ENCODE data around the gene SPATA7. TPM values are rescaled to one million over a fixed set of nuclear protein-coding genes. Genes with fewer than 3 reads are reported as not detected.

The SPATA7 gene
- polyA plus RNA-seq, 2 donors = 2.0 to 2.1 TPM

DNA sequence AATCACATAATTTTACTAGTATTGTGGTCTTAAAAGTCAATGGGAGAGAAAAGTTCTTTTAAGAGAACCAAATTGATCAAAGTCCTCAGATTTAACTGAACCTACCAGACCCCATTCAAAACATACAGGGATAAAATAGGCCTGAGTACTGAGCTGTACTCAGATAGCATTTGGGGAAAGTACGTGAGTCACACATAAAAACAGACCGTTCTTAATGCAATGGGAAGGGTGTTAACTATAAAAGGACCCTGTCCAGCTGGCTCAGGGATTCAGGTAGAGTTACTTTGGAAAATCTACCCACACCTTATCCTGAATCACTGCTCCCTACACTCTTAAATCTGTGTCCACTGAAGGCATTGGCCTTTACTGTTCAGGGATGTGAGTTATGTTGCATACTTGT, 91.4 kb downstream of the SPATA7 start:
- no peaks in the 10 kb centered on the region for H3K27me3 ChIP-seq (ENCODE audit: control insufficient read depth in 1 of 2, insufficient read depth in 2 of 2, low read length in 2 of 2)
- 81 to 88% methylated on average over 2 of the region's 2 CpGs for WGBS, 2 donors
- H3K4me3 ChIP-seq (ENCODE audit: low read depth in 1 of 2, low read length in 2 of 2) = no peak overlapping the region
- no peaks in the 10 kb centered on the region for H3K4me1 ChIP-seq (ENCODE audit: control insufficient read depth in 2 of 2, insufficient read depth in 2 of 2, low read length in 1 of 2)
- no peak overlapping the region for H3K27ac ChIP-seq (ENCODE audit: low read depth in 2 of 2, low read length in 1 of 2)
- peaks cover 5 to 20% of the 10 kb centered on the region in 2 donors for H3K36me3 ChIP-seq (ENCODE audit: control insufficient read depth in 2 of 2, insufficient read depth in 2 of 2, low read length in 1 of 2)
- H3K9me3 ChIP-seq (ENCODE audit: control insufficient read depth in 2 of 2, insufficient read depth in 1 of 2, low read depth in 1 of 2, low read length in 1 of 2) = peaks cover 0 to 8% of the 10 kb centered on the region in 2 donors

DNA sequence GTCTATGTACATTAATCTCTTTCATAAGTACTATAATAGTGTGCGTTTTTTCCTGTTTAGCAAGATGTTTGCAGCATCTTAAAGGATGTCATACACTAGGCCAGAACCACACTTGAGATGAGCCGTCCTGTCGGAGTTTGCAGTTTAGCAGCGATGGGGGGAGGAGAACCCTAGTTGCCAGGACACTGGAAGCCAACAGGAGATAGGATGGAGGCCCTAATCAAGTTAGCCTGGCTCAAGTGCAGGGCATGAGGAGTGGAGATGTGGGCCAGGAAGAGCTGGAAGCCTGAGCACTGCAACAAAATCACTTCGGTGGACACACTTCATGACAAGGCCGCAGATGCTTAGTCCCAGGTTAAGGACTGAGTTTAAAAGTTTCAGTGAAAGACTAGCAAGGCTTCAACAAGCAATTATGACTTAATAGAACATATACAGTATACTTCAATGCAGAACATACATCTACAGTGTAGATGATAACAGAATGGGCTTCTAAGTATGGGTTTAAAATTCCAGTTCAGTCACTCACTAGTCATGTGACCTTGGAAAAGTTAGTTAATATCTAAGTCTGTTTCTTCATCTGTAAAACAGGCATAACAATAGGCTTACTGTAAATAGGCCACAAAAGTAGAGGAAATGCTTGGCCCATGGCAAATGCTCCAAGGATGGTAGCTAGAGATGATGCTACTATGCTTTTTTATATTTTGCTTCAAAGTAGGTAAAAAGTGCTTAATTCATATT, 92.2 kb downstream of the SPATA7 start:
- 93 to 96% methylated on average over 6 of the region's 6 CpGs for WGBS, 2 donors

DNA sequence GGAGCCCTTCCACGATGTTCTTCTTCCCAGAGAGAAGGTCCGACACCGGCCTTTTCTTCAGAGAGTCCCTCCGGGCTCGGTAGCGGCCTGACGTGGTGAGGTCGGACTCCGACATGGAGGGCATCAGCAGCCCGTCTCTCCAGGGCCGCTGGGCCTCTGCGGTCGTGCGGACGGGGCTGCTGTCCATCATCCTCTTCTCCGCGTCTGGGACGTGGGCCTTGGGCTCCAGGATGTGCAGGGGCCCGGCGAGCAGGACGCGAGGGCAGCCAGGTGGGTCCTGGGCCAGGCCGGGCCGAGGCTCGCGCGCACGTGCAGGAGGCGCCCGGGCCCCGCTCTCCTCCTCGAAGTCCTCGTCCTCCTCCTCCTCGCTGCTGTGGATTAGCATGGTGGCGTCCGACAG, 93.5 kb downstream of the SPATA7 start:
- H3K36me3 ChIP-seq (ENCODE audit: control insufficient read depth in 2 of 2, insufficient read depth in 2 of 2, low read length in 1 of 2) = peaks cover 5 to 17% of the 10 kb centered on the region in 2 donors

More for the DNA sequence above, 92.2 kb downstream of the SPATA7 start:
- Histone ChIP-seq H3K4me1 (ENCODE audit: control insufficient read depth in 2 of 2, insufficient read depth in 2 of 2, low read length in 1 of 2) (no peaks in the 10 kb centered on the region), H3K4me3 (ENCODE audit: low read depth in 1 of 2, low read length in 2 of 2) (no peak overlapping the region), H3K9me3 (ENCODE audit: control insufficient read depth in 2 of 2, insufficient read depth in 1 of 2, low read depth in 1 of 2, low read length in 1 of 2) (peaks cover 0 to 8% of the 10 kb centered on the region in 2 donors), H3K36me3 (ENCODE audit: control insufficient read depth in 2 of 2, insufficient read depth in 2 of 2, low read length in 1 of 2) (peaks cover 5 to 17% of the 10 kb centered on the region in 2 donors), H3K27ac (ENCODE audit: low read depth in 2 of 2, low read length in 1 of 2) (no peak overlapping the region), H3K27me3 (ENCODE audit: control insufficient read depth in 1 of 2, insufficient read depth in 2 of 2, low read length in 2 of 2) (no peaks in the 10 kb centered on the region)

DNA sequence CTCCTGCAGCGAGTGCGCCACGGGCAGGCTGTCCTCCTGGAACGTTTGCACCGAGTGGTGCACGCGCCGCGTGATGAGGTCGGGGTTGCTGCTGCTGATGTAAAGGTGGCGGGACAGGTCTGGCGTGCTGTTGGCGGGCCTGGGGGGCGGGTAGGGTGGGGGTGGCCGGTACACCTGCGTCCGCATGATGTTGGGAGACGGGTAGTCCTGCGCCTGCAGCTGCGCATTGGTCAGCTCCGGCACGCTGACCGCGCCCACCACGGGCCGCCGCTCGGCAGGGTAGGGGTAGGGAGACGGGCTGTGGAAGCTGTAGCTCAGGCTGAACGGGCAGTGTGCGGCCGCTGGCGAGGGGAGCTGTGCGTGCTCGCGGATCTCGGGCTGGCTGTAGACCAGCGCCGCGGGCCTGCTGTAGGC, 94.1 kb downstream of the SPATA7 start:
- WGBS, 2 donors = 91 to 93% methylated on average over 37 to 40 of the region's 40 CpGs
- no peaks in the 10 kb centered on the region for H3K27me3 ChIP-seq (ENCODE audit: control insufficient read depth in 1 of 2, insufficient read depth in 2 of 2, low read length in 2 of 2)
- H3K4me1 ChIP-seq (ENCODE audit: control insufficient read depth in 2 of 2, insufficient read depth in 2 of 2, low read length in 1 of 2) = no peaks in the 10 kb centered on the region
- H3K36me3 ChIP-seq (ENCODE audit: control insufficient read depth in 2 of 2, insufficient read depth in 2 of 2, low read length in 1 of 2) = peaks cover 5 to 15% of the 10 kb centered on the region in 2 donors
- no peak overlapping the region for H3K4me3 ChIP-seq (ENCODE audit: low read depth in 1 of 2, low read length in 2 of 2)
- peaks cover 0 to 8% of the 10 kb centered on the region in 2 donors for H3K9me3 ChIP-seq (ENCODE audit: control insufficient read depth in 2 of 2, insufficient read depth in 1 of 2, low read depth in 1 of 2, low read length in 1 of 2)
- no peak overlapping the region for H3K27ac ChIP-seq (ENCODE audit: low read depth in 2 of 2, low read length in 1 of 2)

More for the DNA sequence above, 93.5 kb downstream of the SPATA7 start:
- Histone ChIP-seq H3K9me3 (ENCODE audit: control insufficient read depth in 2 of 2, insufficient read depth in 1 of 2, low read depth in 1 of 2, low read length in 1 of 2) (peaks cover 0 to 8% of the 10 kb centered on the region in 2 donors), H3K4me3 (ENCODE audit: low read depth in 1 of 2, low read length in 2 of 2) (no peak overlapping the region), H3K27ac (ENCODE audit: low read depth in 2 of 2, low read length in 1 of 2) (no peak overlapping the region), H3K27me3 (ENCODE audit: control insufficient read depth in 1 of 2, insufficient read depth in 2 of 2, low read length in 2 of 2) (no peaks in the 10 kb centered on the region), H3K4me1 (ENCODE audit: control insufficient read depth in 2 of 2, insufficient read depth in 2 of 2, low read length in 1 of 2) (no peaks in the 10 kb centered on the region)
- WGBS, 2 donors = 96 to 98% methylated on average over 34 to 36 of the region's 36 CpGs

DNA sequence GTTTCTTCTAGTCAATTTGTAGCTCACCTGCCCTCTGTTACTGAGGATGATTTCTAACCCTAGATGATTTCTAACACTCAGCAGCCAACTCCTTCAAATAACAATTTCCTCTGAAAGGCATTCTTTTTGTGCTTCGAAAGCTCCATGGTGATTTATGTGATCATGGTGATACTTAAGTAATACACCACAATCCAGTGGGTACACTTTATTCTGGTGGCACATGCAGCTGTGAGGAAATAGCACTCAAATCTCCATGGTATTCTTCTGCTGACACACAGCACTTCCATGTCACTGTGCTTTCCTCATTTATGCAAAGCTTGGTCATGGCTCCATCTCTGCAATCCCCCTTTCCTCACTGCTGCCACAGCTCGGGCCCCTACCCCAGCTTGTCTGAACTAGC, 95.6 kb downstream of the SPATA7 start:
- Histone ChIP-seq H3K9me3 (ENCODE audit: control insufficient read depth in 2 of 2, insufficient read depth in 1 of 2, low read depth in 1 of 2, low read length in 1 of 2) (peaks cover 0 to 8% of the 10 kb centered on the region in 2 donors), H3K36me3 (ENCODE audit: control insufficient read depth in 2 of 2, insufficient read depth in 2 of 2, low read length in 1 of 2) (peaks cover 5 to 15% of the 10 kb centered on the region in 2 donors), H3K4me3 (ENCODE audit: low read depth in 1 of 2, low read length in 2 of 2) (no peak overlapping the region), H3K4me1 (ENCODE audit: control insufficient read depth in 2 of 2, insufficient read depth in 2 of 2, low read length in 1 of 2) (no peaks in the 10 kb centered on the region), H3K27me3 (ENCODE audit: control insufficient read depth in 1 of 2, insufficient read depth in 2 of 2, low read length in 2 of 2) (no peaks in the 10 kb centered on the region), H3K27ac (ENCODE audit: low read depth in 2 of 2, low read length in 1 of 2) (no peak overlapping the region)
- WGBS, 2 donors = 86 to 89% methylated on average over 2 of the region's 2 CpGs

DNA sequence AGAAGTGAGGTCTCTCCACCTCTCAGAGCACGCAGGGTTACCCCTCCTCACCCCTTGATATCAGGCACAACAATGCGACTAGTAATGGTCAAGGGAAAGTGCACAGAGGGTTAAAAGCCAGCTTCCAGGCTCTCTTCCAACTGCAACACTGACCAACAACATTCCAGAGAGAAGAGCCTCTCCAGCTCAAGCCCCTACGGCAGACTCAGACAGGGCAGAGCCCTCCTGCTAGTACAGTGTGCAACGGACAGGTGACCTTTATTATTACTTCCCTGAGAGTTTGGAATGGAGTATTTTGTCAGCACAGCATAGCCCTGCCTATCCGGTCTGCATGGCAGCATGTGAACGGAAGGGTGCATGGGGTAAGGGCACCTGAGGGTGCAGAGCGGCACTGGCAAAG, 96.3 kb downstream of the SPATA7 start:
- Histone ChIP-seq H3K27ac (ENCODE audit: low read depth in 2 of 2, low read length in 1 of 2) (no peak overlapping the region), H3K4me3 (ENCODE audit: low read depth in 1 of 2, low read length in 2 of 2) (no peak overlapping the region), H3K9me3 (ENCODE audit: control insufficient read depth in 2 of 2, insufficient read depth in 1 of 2, low read depth in 1 of 2, low read length in 1 of 2) (peaks cover 0 to 8% of the 10 kb centered on the region in 2 donors), H3K27me3 (ENCODE audit: control insufficient read depth in 1 of 2, insufficient read depth in 2 of 2, low read length in 2 of 2) (no peaks in the 10 kb centered on the region), H3K4me1 (ENCODE audit: control insufficient read depth in 2 of 2, insufficient read depth in 2 of 2, low read length in 1 of 2) (no peaks in the 10 kb centered on the region), H3K36me3 (ENCODE audit: control insufficient read depth in 2 of 2, insufficient read depth in 2 of 2, low read length in 1 of 2) (peaks cover 3 to 15% of the 10 kb centered on the region in 2 donors)
- WGBS, 2 donors = 80 to 81% methylated on average over 7 of the region's 7 CpGs

DNA sequence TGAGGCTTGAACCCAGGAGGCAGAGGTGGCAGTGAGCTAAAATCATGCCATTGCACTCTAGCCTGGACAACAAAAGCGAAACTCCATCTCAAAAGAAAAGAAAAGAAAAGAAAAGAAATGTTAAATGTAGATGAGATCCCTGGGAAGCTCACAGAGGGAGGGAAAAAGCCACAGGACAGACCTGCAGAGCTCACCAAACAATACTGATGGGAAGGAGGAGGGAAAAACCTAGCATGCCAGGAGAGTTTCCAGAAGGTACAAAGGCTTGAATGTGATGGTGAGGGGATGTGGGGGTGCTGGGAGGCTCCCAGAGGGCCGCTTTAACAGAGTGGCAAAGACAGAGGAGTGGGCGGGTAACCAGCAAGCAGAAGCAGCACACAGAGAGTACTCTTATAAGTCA, 97.1 kb downstream of the SPATA7 start:
- no peak overlapping the region for H3K4me3 ChIP-seq (ENCODE audit: low read depth in 1 of 2, low read length in 2 of 2)
- 92 to 97% methylated on average over 3 of the region's 3 CpGs for WGBS, 2 donors
- peaks cover 0 to 8% of the 10 kb centered on the region in 2 donors for H3K9me3 ChIP-seq (ENCODE audit: control insufficient read depth in 2 of 2, insufficient read depth in 1 of 2, low read depth in 1 of 2, low read length in 1 of 2)
- peaks cover 3 to 14% of the 10 kb centered on the region in 2 donors for H3K36me3 ChIP-seq (ENCODE audit: control insufficient read depth in 2 of 2, insufficient read depth in 2 of 2, low read length in 1 of 2)
- no peaks in the 10 kb centered on the region for H3K4me1 ChIP-seq (ENCODE audit: control insufficient read depth in 2 of 2, insufficient read depth in 2 of 2, low read length in 1 of 2)
- no peak overlapping the region for H3K27ac ChIP-seq (ENCODE audit: low read depth in 2 of 2, low read length in 1 of 2)
- no peaks in the 10 kb centered on the region for H3K27me3 ChIP-seq (ENCODE audit: control insufficient read depth in 1 of 2, insufficient read depth in 2 of 2, low read length in 2 of 2)

Other genes with a start within 250 kb of the SPATA7 start
- gene KCNK10, start 62.4 kb upstream of the SPATA7 start, polyA plus RNA-seq = 1 to 10 TPM in 1 of 2 donors, under 1 TPM in 1; 0.61 to 1.0 TPM
- 1 to 10 TPM; 4.4 to 4.7 TPM for gene PTPN21, start 169.3 kb downstream of the SPATA7 start, polyA plus RNA-seq
- gene ZC3H14, start 177.4 kb downstream of the SPATA7 start, polyA plus RNA-seq = 10 to 100 TPM; 12.7 to 17.5 TPM